Mucosa of descending colon (tissue), 3 donors: ENCODE results near the gene DEPDC7. TPM values are rescaled to one million over a fixed set of nuclear protein-coding genes. Genes with fewer than 3 reads are reported as not detected.
A peak's percentile ranks its signal among the peaks of the same experiment; 100 is the strongest.

Source experiments
- ATAC-seq: fragments of 200-7000 bp; cut with Tn5 transposase; one replicate; pipeline ENCODE4 v1.9.1; 2020; ENCODE audit warnings: mild to moderate bottlenecking, moderate library complexity
- DNase-seq, 3 donors: peaks; one replicate each; pipeline ENCODE4 v3.0.0-alpha.2; 2020
- H3K36me3 ChIP-seq: fragments of 200-600 bp; one replicate; pipeline ENCODE4 v1.8.0; 2021; ENCODE audit warnings: low read depth, mild to moderate bottlenecking
- H3K4me1 ChIP-seq: fragments of 200-600 bp; one replicate; pipeline ENCODE4 v1.8.0; 2021; ENCODE audit warnings: low read depth, mild to moderate bottlenecking
- H3K4me3 ChIP-seq: fragments of 200-600 bp; one replicate; pipeline ENCODE4 v1.8.0; 2021; ENCODE audit warnings: mild to moderate bottlenecking
- H3K9me3 ChIP-seq: fragments of 200-600 bp; one replicate; pipeline ENCODE4 v1.8.0; 2021; ENCODE audit warnings: mild to moderate bottlenecking
- CTCF ChIP-seq: fragments of 200-600 bp; IDR thresholded peaks from one replicate; pipeline ENCODE4 v1.8.0; 2022; ENCODE audit warnings: antibody characterized with exemption, mild to moderate bottlenecking
- intact Hi-C, 2 donors: fragments of 100-400 bp; cut with DNase I in 1 of 2; cut with micrococcal nuclease in 1 of 2; formaldehyde crosslinking; loops; one replicate each; pipeline versions ENCODE4 v1.11.0 to v1.11.1; 2022; cut with DNase I, micrococcal nuclease
- total RNA-seq, 3 donors: library from RNA; stranded (reverse); fragmentation: NEBNext Ultra II Directional in 2 of 3; extraction: Animal tissue kit (Norgen Biotek cat#: 25700) in 2 of 3; gene quantifications; one replicate each; pipeline versions ENCODE4 v1.2.1 to v1.2.4, GENCODE V29; 2021 to 2023
- donor health status: DM: no; HTN: no; CAD: no; lungs with moderate emphysema.
- donor health status: DM: no; HTN: no; CAD: no.
- donor health status: DM: no; HTN: yes; CAD: no.

DEPDC7 gene
- total RNA-seq, 3 donors from 2014 or later = 7.4 to 10.7 (median 7.6) TPM

- H3K4me3 ChIP-seq = no peak overlapping the region
- no peak for ATAC-seq
- no peak for DNase-seq
- no peak for TF ChIP-seq CTCF
- no peaks in the 10 kb centered on the region for H3K9me3 ChIP-seq
- peaks cover 9% of the 10 kb centered on the region for H3K4me1 ChIP-seq
- intact Hi-C loops = no loop called here
- H3K36me3 ChIP-seq = no peaks in the 10 kb centered on the region
Measured at GRCh38 chr11:33064033-33064825, 48.6 kb downstream of the DEPDC7 start.

GRCh38 chr11:33064866-33065265 is 49.2 kb downstream of the DEPDC7 start:
- TF ChIP-seq CTCF = no peak
- H3K9me3 ChIP-seq = no peaks in the 10 kb centered on the region
- H3K4me3 ChIP-seq = no peak overlapping the region
- intact Hi-C loops = loop anchor here (5.0 kb wide), 1 partner anchor 103 kb away; no protein-coding TSS in a partner anchor
- DNase-seq (no peak), ATAC-seq (no peak)
- H3K36me3 ChIP-seq = no peaks in the 10 kb centered on the region
- peaks cover 9% of the 10 kb centered on the region for H3K4me1 ChIP-seq

- peak; percentile 79 for TF ChIP-seq CTCF
- intact Hi-C loops = loop anchor here (5.0 kb wide), 1 partner anchor 103 kb away; no protein-coding TSS in a partner anchor
- DNase-seq (peak; percentile 69 to 85 (median 83)), ATAC-seq (peak; percentile 70)
- Histone ChIP-seq H3K4me3 (no peak overlapping the region), H3K9me3 (no peaks in the 10 kb centered on the region), H3K4me1 (peaks cover 4% of the 10 kb centered on the region), H3K36me3 (no peaks in the 10 kb centered on the region)
Measured at GRCh38 chr11:33065445-33066178, 49.9 kb downstream of the DEPDC7 start.

- H3K4me3 ChIP-seq = no peak overlapping the region
- no peaks in the 10 kb centered on the region for H3K9me3 ChIP-seq
- no peaks in the 10 kb centered on the region for H3K4me1 ChIP-seq
- H3K36me3 ChIP-seq = no peaks in the 10 kb centered on the region
- ATAC-seq = peak; percentile 15
- no peak for DNase-seq
- no peak for TF ChIP-seq CTCF
- intact Hi-C loops = loop anchor here (5.0 kb wide), 1 partner anchor 105 kb away; no protein-coding TSS in a partner anchor
Measured at GRCh38 chr11:33067294-33067693, 51.6 kb downstream of the DEPDC7 start.

GRCh38 chr11:33068611-33069340 is 53.1 kb downstream of the DEPDC7 start:
- intact Hi-C loops = loop anchor here (5.0 kb wide), 1 partner anchor 106 kb away; no protein-coding TSS in a partner anchor
- DNase-seq = no peak
- Histone ChIP-seq H3K9me3 (no peaks in the 10 kb centered on the region), H3K4me1 (no peaks in the 10 kb centered on the region), H3K4me3 (no peak overlapping the region), H3K36me3 (peaks cover 8% of the 10 kb centered on the region)
- no peak for TF ChIP-seq CTCF
- ATAC-seq = no peak
